LNCAP (cell line): Measurements from ENCODE around the gene MS4A15.

Source experiments
- CTCF ChIP-seq: fragments of 450-650 bp; IDR thresholded peaks from 2 replicates; pipeline ENCODE4 v1.5.1; 2017; ENCODE audit warnings: mild to moderate bottlenecking

Gene MS4A15

GRCh38 chr11:60757231-60757800 is 649 bp downstream of the MS4A15 start:
- TF ChIP-seq CTCF, result no peak

- no peak for TF ChIP-seq CTCF
Observed at GRCh38 chr11:60761436-60762190, 4.9 kb downstream of the MS4A15 start.

- TF ChIP-seq CTCF, result peak; percentile 54
Observed at GRCh38 chr11:60762851-60763691, 6.4 kb downstream of the MS4A15 start.

DNA sequence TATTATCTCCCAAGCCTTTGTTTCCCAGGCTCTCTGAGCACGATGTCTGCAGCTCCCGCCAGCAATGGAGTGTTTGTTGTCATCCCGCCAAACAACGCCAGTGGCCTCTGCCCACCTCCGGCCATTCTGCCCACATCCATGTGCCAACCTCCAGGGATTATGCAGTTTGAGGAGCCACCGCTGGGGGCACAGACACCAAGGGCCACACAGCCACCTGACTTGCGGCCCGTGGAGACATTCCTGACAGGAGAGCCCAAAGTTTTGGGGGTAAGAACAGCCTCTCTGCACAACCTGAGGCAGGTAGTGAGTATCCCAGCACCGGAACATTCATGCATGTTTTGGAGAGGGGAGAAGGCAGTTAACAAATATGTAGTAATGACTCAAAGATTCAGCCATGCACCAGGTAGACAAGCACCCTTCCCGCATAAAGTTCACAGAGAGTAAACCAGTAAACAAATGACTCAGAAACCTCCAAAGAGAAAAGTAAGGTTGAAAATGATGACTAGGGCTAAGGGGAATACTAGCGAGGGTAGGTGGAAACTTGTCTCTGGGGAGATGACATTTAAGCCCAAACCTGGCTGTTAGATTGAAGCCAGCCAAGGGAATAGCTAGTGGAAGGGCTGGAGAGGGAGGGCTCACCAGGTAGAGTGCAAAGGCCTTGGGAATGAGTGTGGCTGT is 7.2 kb downstream of the MS4A15 start:
- no peak for TF ChIP-seq CTCF

- no peak for TF ChIP-seq CTCF
Observed at GRCh38 chr11:60764879-60765278, 8.2 kb downstream of the MS4A15 start.

- TF ChIP-seq CTCF, result no peak
Observed at GRCh38 chr11:60765355-60765754, 8.7 kb downstream of the MS4A15 start.

GRCh38 chr11:60766547-60766946 is 9.9 kb downstream of the MS4A15 start:
- no peak for TF ChIP-seq CTCF
